KMS-11 (cell line): ENCODE data around the gene RAF1.

Experiments
- H2AFZ ChIP-seq: fragments of 200-600 bp; sonication (generic); 2 replicates; pipeline ENCODE4 v1.6.1; 2016; ENCODE audit warnings: antibody characterized with exemption, mixed run types, low read depth
- H3K27ac ChIP-seq: fragments of 200-600 bp; sonication (generic); 2 replicates; pipeline ENCODE4 v1.6.1; 2016; ENCODE audit warnings: mild to moderate bottlenecking, mixed run types
- H3K27me3 ChIP-seq: fragments of 200-600 bp; sonication (generic); 2 replicates; pipeline ENCODE4 v1.6.1; 2017; ENCODE audit warnings: mild to moderate bottlenecking, low read depth, mixed run types, moderate library complexity; ENCODE audit not compliant: insufficient read depth
- H3K36me3 ChIP-seq: fragments of 200-600 bp; sonication (generic); 2 replicates; pipeline ENCODE4 v1.6.1; 2017; ENCODE audit warnings: mild to moderate bottlenecking, mixed run types; ENCODE audit not compliant: insufficient read depth
- H3K4me1 ChIP-seq: fragments of 200-600 bp; sonication (generic); 2 replicates; pipeline ENCODE4 v1.6.1; 2016; ENCODE audit warnings: mild to moderate bottlenecking, low read depth, mixed run types; ENCODE audit not compliant: poor library complexity, severe bottlenecking
- H3K4me2 ChIP-seq: fragments of 200-600 bp; sonication (generic); 2 replicates; pipeline ENCODE4 v1.7.0; 2016; ENCODE audit warnings: mild to moderate bottlenecking, mixed run types
- H3K4me3 ChIP-seq: fragments of 200-600 bp; sonication (generic); IDR thresholded peaks from 2 replicates; pipeline ENCODE4 v1.6.1; 2017; ENCODE audit warnings: low read depth, low read length, mixed read lengths; ENCODE audit not compliant: insufficient read depth
- H3K79me2 ChIP-seq: fragments of 200-600 bp; sonication (generic); 2 replicates; pipeline ENCODE4 v1.6.1; 2016; ENCODE audit warnings: low read depth, mixed run types; ENCODE audit not compliant: insufficient read depth
- H3K9ac ChIP-seq: fragments of 200-600 bp; sonication (generic); 2 replicates; pipeline ENCODE4 v1.6.1; 2016; ENCODE audit warnings: mild to moderate bottlenecking, mixed run types
- H4K20me1 ChIP-seq: fragments of 200-600 bp; sonication (generic); 2 replicates; pipeline ENCODE4 v1.6.1; 2016; ENCODE audit warnings: mild to moderate bottlenecking, mixed run types; ENCODE audit not compliant: insufficient read depth
- TF ChIP-seq, protein P1 (sequence below): fragments of 200-600 bp; sonication (generic); conservative IDR thresholded peaks from 2 replicates; pipeline ENCODE4 v1.6.1; 2017; ENCODE audit warnings: low read depth, mild to moderate bottlenecking, antibody characterized with exemption, low read length, moderate library complexity, mixed read lengths

The RAF1 gene

DNA sequence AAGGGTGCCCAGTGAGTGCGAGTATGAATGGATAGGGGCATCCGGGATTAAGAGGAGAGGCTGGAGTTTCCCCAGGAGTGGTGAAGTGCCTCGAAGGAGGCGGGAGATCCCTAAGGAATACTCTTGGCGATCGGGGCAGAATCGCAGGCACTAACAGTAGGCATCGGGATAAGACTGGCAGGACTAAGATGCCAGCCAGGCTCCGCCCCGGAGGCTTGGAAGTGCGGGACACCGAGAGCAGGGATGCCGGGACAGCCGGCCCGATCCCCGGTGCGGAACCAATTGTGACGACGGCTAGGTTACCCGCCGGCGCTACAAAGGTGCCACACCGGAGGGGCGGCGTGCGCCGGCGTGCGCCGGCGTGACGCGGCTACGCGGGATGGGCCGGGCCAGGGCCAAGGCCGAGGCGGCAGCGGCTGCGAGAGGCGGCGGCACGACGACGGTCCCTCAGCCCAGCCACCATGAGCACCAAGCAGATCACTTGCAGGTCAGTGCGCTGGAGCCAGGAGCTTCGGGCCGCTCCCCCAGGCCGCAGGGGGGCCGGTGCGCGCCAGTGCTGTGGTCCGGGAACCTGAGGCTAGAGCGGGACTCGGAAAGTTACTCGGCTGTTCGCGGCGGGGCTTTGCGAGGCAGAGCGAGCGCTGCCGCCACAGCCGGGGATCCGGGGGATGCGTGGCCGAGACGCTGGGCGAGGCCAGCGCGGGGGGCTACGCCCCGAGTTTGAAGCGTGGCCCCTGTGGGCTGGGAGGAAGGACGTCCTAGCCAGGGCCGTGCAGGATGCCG lies 107.0 kb downstream of the RAF1 start, which contains the start of gene MKRN2:
MKRN2 (plus strand) TSS at position 398 of the 783 bp plus-strand sequence; CDS start at position 462, 64 bp downstream.
- peak within 1 kb of the TSS; percentile 78 for H3K4me2 ChIP-seq
- no peaks in the 10 kb centered on the region for H3K36me3 ChIP-seq
- peak within 1 kb of the TSS; percentile 69; the same call in 1 of the 2 replicates for H3K9ac ChIP-seq
- H3K27ac ChIP-seq = peak within 1 kb of the TSS; percentile 63
- peaks cover 9% of the 10 kb centered on the region; the same call in 1 of the 2 replicates for H4K20me1 ChIP-seq
- H3K27me3 ChIP-seq = no peaks in the 10 kb centered on the region
- H2AFZ ChIP-seq = peak within 1 kb of the TSS; percentile 97
- TF ChIP-seq, protein P1, sequence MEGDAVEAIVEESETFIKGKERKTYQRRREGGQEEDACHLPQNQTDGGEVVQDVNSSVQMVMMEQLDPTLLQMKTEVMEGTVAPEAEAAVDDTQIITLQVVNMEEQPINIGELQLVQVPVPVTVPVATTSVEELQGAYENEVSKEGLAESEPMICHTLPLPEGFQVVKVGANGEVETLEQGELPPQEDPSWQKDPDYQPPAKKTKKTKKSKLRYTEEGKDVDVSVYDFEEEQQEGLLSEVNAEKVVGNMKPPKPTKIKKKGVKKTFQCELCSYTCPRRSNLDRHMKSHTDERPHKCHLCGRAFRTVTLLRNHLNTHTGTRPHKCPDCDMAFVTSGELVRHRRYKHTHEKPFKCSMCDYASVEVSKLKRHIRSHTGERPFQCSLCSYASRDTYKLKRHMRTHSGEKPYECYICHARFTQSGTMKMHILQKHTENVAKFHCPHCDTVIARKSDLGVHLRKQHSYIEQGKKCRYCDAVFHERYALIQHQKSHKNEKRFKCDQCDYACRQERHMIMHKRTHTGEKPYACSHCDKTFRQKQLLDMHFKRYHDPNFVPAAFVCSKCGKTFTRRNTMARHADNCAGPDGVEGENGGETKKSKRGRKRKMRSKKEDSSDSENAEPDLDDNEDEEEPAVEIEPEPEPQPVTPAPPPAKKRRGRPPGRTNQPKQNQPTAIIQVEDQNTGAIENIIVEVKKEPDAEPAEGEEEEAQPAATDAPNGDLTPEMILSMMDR = no peak
- H3K4me3 ChIP-seq = no peak within 1 kb of the TSS
- peaks cover 32% of the 10 kb centered on the region for H3K4me1 ChIP-seq
- H3K79me2 ChIP-seq = peaks cover 44% of the 10 kb centered on the region

DNA sequence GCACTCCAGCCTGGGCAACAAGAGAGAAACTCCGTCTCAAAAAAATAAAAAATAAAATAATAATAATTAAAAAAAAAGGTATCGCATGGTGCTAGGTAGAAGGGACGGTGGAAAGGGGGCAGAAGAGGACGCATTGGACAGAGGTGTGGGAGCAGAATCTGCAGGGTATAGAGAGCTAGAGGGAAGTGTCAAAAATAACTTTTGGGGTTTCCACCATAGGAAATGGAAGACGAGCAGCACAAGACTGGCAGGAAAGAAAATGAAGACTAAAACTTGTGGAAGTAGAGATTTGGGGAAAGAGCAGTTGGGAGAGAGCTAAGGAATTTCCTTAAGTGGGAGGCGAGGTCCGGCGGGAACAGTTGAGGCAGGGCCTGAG lies 107.6 kb downstream of the RAF1 start:
- Histone ChIP-seq H3K4me2 (peak overlapping the region; percentile 61), H3K27ac (peak overlapping the region; percentile 33; the same call in 1 of the 2 replicates), H3K4me1 (peaks cover 32% of the 10 kb centered on the region), H3K4me3 (no peak overlapping the region), H4K20me1 (peaks cover 9% of the 10 kb centered on the region; the same call in 1 of the 2 replicates), H3K27me3 (no peaks in the 10 kb centered on the region), H3K36me3 (no peaks in the 10 kb centered on the region), H3K79me2 (peaks cover 42% of the 10 kb centered on the region), H2AFZ (peak overlapping the region; percentile 97), H3K9ac (peak overlapping the region; percentile 69; the same call in 1 of the 2 replicates)
- TF ChIP-seq, protein P1 = no peak

DNA sequence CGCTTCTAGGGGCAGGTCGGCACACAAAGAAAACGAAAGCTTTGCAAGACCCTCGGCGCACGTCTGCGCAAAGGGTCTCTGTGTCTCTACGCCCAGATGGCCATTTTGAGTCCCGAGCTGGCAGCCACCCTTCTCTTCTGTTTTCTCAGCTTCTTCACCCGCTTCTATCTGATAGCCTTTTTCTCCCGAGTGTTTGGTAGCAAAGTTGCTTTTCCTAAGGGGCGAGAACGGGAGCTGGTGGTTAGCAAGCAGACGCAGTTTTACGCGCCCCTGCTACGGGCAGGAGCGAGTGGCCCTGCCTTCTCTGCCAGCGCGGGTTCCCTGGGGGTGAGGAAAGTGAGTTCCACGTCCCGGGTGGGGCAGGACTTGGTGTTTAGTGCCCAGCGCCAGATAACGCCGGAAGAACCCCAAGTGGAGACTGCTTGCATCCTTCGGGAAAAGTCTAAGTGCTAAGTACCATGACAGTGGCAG lies 110.0 kb downstream of the RAF1 start:
- no peak overlapping the region for H3K4me3 ChIP-seq
- no peaks in the 10 kb centered on the region for H3K27me3 ChIP-seq
- peaks cover 13% of the 10 kb centered on the region for H3K4me1 ChIP-seq
- no peaks in the 10 kb centered on the region for H3K36me3 ChIP-seq
- H3K9ac ChIP-seq = no peak overlapping the region
- no peak overlapping the region for H3K27ac ChIP-seq
- H3K4me2 ChIP-seq = no peak overlapping the region
- peaks cover 18% of the 10 kb centered on the region for H3K79me2 ChIP-seq
- no peak overlapping the region for H2AFZ ChIP-seq
- TF ChIP-seq, protein P1 = no peak
- H4K20me1 ChIP-seq = no peaks in the 10 kb centered on the region; the same call in 1 of the 2 replicates

DNA sequence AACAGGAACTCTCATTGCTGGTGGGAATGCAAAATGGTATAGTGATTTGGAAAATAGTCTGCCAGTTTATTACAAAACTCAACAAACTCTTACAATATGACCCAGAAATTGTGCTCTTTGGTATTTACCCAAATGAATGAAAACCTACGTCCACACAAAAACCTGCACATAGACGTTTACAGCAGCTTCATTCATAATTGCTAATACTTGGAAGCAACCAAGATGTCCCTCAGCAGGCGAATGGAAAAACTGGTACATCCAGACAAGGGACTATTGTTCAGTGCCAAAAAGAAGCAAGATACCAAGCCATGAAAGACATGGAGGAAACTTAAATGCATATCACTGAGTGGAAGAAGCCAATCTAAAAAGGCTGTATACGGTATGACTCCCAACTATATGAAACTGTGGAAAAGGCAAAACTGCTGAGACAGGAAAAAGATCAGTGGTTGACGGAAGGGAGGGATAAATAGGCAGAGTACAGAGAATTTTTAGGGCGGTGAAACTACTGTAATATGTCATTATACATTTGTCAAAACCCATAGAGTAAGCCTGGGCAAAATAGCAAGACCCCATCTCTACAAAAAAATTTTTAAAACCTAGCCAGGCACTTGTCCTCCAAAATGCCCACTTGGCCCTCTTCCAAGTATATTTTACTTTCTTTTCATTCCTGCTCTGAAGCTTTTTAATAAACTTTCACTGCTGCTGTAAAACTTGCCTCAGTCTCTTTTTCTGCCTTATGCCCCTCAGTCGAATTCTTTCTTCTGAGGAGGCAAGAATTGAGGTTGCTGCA lies 113.8 kb downstream of the RAF1 start:
- Histone ChIP-seq H3K27ac (no peak overlapping the region), H3K27me3 (no peaks in the 10 kb centered on the region), H3K4me3 (no peak overlapping the region), H3K9ac (no peak overlapping the region), H3K36me3 (no peaks in the 10 kb centered on the region), H3K79me2 (no peaks in the 10 kb centered on the region), H4K20me1 (no peaks in the 10 kb centered on the region), H3K4me1 (no peaks in the 10 kb centered on the region), H2AFZ (no peak overlapping the region), H3K4me2 (no peak overlapping the region)
- TF ChIP-seq, protein P1 = no peak
